Right lobe of liver (tissue), 6 donors: Measurements from ENCODE around the gene KLHL35. TPM values are rescaled to one million over a fixed set of nuclear protein-coding genes. Genes with fewer than 3 reads are reported as not detected.

Experiments
- ATAC-seq, 4 donors: fragments of 200-7000 bp; cut with Tn5 transposase; one replicate each; pipeline ENCODE4 v1.9.1; 2020; ENCODE audit warnings: mild to moderate bottlenecking in 4 of 4, moderate library complexity in 4 of 4
- DNase-seq, 3 donors: peaks; one replicate each; pipeline ENCODE4 v3.0.0-alpha.2; 2020
- H3K27ac ChIP-seq, 3 donors: fragments of 200-600 bp; one replicate each; pipeline ENCODE4 v1.8.0; 2022
- H3K27me3 ChIP-seq, 2 donors: fragments of 200-600 bp; one replicate each; pipeline ENCODE4 v1.8.0; 2022
- H3K36me3 ChIP-seq, 4 donors: fragments of 200-600 bp; sonication (generic) in 1 of 4; one replicate each; pipeline versions ENCODE4 v1.5.1 to v1.8.0; 2017 to 2022; ENCODE audit warnings: control low read depth in 1 of 4
- H3K4me1 ChIP-seq, 4 donors: fragments of 200-600 bp; sonication (generic) in 1 of 4; one replicate each; pipeline versions ENCODE4 v1.5.1 to v1.8.0; 2017 to 2022; ENCODE audit warnings: control low read depth in 1 of 4
- H3K4me3 ChIP-seq, 3 donors: fragments of 200-600 bp; one replicate each; pipeline ENCODE4 v1.8.0; 2022
- H3K9me3 ChIP-seq, 4 donors: fragments of 200-600 bp; sonication (generic) in 1 of 4; one replicate each; pipeline versions ENCODE4 v1.5.1 to v1.8.0; 2017 to 2022; ENCODE audit warnings: control low read depth in 1 of 4
- POLR2A ChIP-seq: fragments of 450-650 bp; IDR thresholded peaks from one replicate; pipeline ENCODE4 v1.6.1; 2017; ENCODE audit warnings: antibody characterized with exemption, mild to moderate bottlenecking
- WGBS: methylation state at CpG from one replicate; pipeline ENCODE4 v1.1.6; 2018; ENCODE audit warnings: low coverage, low lambda C conversion rate; ENCODE audit not compliant: insufficient coverage; ENCODE audit errors: missing lambda C conversion rate; 5-methylcytosine and 5-hydroxymethylcytosine counted together
- intact Hi-C, 2 donors: fragments of 100-400 bp; cut with DNase I; formaldehyde crosslinking; loops; one replicate each; pipeline versions ENCODE4 v1.11.2 to v1.14.1; 2022
- total RNA-seq, 6 experiments: library from RNA; depleted of rRNA in 2 of 6; stranded (reverse); fragments of >200 nt in 2 of 6; fragmentation: NEBNext Ultra II Directional in 3 of 6; extraction: Animal tissue kit (Norgen Biotek cat#: 25700) in 3 of 6; gene quantifications; one replicate each; pipeline versions ENCODE4 v1.1.0 to v1.2.4, GENCODE V29; 2016 to 2023
- TF ChIP-seq, protein P1 (sequence below), 4 donors: fragments of 200-600 bp in 3 of 4; fragments of 450-650 bp in 1 of 4; IDR thresholded peaks; one replicate each; pipeline versions ENCODE4 v1.5.1 to v1.8.0; 2016 to 2022; ENCODE audit warnings: antibody characterized with exemption in 4 of 4, mild to moderate bottlenecking in 2 of 4
- donor health status: DM: no; HTN: yes; CAD: no.
- donor health status: DM: no; HTN: no; CAD: no.
- donor health status: DM: no; HTN: no; CAD: no.
- donor health status: DM: no; HTN: yes; CAD: no.
- donor health status: DM: no; HTN: yes; CAD: no.

Gene KLHL35
- total RNA-seq, 6 experiments from 2014 or later = 0.09 TPM; not detected in 5

DNA sequence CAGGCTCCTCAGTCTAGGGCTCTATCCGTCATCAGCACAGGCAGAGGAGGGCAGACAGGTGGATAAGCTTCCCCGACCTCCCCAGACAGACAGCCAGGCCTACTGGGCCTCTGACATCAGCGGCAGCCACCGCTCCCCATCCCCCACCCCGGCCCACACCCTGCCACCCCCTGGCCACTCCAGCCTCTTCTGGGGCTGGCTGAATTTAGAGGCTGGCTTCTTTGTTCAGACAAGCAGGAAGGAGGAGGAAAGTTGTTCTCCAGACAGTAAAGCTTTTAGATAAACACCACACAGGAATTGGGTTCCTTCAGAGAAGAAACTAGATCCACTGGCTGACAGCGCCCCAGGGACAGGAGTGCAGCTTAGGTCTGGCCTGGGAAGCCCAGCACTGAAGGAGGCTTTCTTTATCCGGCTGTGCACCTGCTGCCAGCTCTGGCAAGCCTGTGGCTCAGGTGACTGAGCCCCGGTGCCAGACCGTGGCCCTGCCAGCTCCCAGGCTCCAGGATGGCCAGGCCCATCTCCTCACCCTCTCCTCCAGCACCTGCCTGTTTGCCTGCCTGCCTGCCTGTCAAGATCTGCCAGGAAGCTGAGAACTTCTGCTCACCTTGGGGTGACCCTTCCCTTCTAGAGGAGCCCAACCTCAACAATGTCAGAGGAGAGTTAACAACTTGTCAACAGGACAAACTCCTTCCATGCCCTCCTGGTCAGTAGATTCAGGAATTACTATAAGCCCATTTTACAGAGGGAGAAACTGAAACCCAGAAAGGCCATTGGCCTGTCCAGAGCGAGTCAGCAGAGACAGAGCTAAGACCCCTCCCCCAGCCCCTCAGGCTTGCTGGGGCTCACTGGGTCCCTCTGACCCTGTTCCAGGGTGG, 44.0 kb upstream of the KLHL35 start:
- TF ChIP-seq, protein P1, sequence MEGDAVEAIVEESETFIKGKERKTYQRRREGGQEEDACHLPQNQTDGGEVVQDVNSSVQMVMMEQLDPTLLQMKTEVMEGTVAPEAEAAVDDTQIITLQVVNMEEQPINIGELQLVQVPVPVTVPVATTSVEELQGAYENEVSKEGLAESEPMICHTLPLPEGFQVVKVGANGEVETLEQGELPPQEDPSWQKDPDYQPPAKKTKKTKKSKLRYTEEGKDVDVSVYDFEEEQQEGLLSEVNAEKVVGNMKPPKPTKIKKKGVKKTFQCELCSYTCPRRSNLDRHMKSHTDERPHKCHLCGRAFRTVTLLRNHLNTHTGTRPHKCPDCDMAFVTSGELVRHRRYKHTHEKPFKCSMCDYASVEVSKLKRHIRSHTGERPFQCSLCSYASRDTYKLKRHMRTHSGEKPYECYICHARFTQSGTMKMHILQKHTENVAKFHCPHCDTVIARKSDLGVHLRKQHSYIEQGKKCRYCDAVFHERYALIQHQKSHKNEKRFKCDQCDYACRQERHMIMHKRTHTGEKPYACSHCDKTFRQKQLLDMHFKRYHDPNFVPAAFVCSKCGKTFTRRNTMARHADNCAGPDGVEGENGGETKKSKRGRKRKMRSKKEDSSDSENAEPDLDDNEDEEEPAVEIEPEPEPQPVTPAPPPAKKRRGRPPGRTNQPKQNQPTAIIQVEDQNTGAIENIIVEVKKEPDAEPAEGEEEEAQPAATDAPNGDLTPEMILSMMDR (IDR thresholded peaks at IDR 0.05) = no peak
- no peak for TF ChIP-seq POLR2A
- H3K9me3 ChIP-seq = no peaks in the 10 kb centered on the region
- no peaks in the 10 kb centered on the region for H3K27me3 ChIP-seq
- H3K4me3 ChIP-seq = no peak overlapping the region
- peak; percentile 53 to 89 (median 72) for ATAC-seq
- H3K27ac ChIP-seq = no peak overlapping the region
- peak in 2 of 3 donors; percentile 72 to 74 for DNase-seq
- no peaks in the 10 kb centered on the region for H3K36me3 ChIP-seq
- 20% methylated on average over 2 of the region's 10 CpGs for WGBS
- intact Hi-C loops = no loop called here
- peaks cover 0 to 3% (median 0%) of the 10 kb centered on the region in 4 donors for H3K4me1 ChIP-seq

DNA sequence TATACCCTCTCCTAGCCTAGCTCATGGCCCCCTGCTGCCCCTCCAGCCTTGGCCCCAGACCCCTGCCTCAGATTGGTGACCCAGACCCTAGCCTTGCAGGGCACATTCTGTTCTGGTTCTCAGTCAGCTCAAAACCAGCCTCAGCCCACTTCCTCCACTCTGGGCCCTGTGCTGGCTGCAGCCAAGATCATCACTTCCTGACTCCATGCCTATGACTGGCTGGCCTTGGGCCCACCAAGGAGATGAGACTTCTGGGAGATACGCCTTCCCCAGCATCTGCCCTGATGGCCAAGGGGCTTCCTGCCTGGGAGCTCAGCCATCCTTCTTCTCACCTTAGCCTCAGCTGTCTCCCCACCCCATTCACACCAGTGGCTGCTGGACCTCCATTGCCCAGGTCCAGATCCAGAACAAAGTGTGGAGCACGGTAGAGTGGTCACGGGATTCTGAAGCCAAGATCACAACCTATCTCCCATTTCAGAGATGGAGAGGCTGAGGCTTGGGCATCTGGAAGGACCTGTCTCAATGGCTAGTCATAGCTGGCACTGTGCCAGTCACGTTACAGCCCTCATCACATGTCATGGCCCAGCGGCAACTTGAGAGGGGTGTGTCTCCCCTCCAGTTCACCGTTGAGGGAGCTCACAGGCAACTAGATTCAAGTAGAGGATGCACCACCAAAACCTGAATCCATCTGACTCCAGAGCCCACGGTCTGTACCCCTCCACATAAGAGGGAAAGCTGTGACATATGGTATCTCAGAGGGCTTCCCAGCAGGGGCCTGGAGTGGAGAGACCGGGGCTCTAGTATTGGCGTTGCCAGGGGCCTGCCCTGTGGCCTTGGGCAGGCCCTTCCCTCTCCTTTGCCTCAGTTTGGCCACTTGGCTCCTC, 43.0 kb upstream of the KLHL35 start:
- intact Hi-C loops = no loop called here
- Histone ChIP-seq H3K9me3 (no peaks in the 10 kb centered on the region), H3K36me3 (no peaks in the 10 kb centered on the region), H3K27me3 (no peaks in the 10 kb centered on the region), H3K27ac (peak overlapping the region in 1 of 3 donors; percentile 13), H3K4me3 (no peak overlapping the region), H3K4me1 (peaks cover 0 to 3% (median 0%) of the 10 kb centered on the region in 4 donors)
- ATAC-seq (peak; percentile 44 to 53 (median 48)), DNase-seq (no peak)
- WGBS = 64% methylated on average over 5 of the region's 9 CpGs
- no peak for TF ChIP-seq POLR2A
- TF ChIP-seq, protein P1 (IDR thresholded peaks at IDR 0.05) = no peak

DNA sequence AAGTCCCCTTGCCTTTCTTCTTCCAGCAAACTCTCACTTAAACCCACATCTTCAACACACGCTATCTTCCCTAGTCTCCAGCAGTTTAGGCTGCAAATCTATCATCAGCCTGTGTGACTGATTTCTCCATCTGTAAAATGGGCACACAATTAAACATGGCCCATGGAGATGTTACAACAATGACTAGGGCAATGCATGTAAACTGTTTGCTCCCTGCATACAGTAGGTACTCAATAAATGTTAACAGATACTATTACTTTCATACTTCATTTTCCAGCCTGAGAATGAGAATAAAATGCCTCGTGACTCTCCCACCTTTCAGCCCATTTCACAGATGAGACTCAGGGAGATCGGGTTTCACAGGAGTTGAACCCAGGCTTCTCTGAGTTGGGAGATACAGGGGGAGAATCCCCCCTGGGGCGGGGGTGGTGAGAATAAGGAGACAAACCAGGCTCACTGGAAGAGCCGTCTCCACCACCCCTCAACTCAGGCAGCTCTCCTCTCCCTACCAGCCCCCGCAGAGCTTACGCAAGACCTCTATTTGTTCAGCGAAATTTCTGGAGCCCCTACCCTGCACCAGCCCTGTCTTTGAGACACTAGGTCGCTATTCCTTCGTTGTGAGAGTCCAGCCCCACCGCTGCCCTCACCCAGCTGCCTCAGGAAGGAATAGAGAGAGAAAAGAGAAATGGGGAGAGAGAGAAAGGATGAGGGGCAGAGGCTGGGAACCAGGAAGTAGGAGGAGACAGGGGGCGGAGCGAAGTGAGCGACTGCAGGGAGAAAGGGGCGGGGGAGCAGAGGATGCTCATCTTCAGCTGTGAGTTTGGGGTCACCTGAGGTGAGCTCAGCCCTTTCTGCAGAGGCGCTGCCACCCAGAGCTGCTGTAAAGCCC, 42.1 kb upstream of the KLHL35 start:
- Histone ChIP-seq H3K9me3 (no peaks in the 10 kb centered on the region), H3K27me3 (no peaks in the 10 kb centered on the region), H3K36me3 (no peaks in the 10 kb centered on the region), H3K27ac (peak overlapping the region in 1 of 3 donors; percentile 29), H3K4me1 (peaks cover 0 to 3% (median 0%) of the 10 kb centered on the region in 4 donors), H3K4me3 (no peak overlapping the region)
- WGBS = 29% methylated on average over 14 of the region's 16 CpGs
- ATAC-seq (peak; percentile 13 to 51 (median 44)), DNase-seq (peak in 2 of 3 donors; percentile 29 to 49)
- TF ChIP-seq, protein P1 (IDR thresholded peaks at IDR 0.05) = no peak
- no peak for TF ChIP-seq POLR2A
- intact Hi-C loops = no loop called here

DNA sequence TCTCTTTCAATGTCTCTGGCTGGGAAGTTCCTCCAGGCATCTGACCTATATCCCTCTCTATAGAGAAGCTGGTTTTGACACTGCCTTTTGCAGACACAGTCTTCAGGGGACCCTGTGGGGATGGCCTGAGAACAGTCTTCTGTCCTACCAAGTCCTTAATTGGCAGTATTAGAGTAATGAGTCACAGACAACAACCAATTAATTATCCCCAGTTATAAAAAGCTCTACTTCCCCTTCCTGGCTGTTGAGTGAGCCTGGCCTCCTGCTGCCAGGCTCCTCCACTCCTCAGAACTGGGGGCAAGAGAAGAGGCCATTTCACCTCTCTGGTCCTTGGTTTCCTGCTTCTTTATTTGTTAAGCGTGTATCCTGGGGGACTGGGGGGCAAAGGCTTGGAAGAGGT, 41.2 kb upstream of the KLHL35 start:
- Histone ChIP-seq H3K27me3 (no peaks in the 10 kb centered on the region), H3K4me1 (peaks cover 0 to 3% (median 0%) of the 10 kb centered on the region in 4 donors), H3K27ac (no peak overlapping the region), H3K9me3 (no peaks in the 10 kb centered on the region), H3K36me3 (no peaks in the 10 kb centered on the region), H3K4me3 (no peak overlapping the region)
- intact Hi-C loops = no loop called here
- ATAC-seq = peak in 2 of 4 donors; percentile 12 to 31
- TF ChIP-seq POLR2A = no peak
- TF ChIP-seq, protein P1 (IDR thresholded peaks at IDR 0.05) = no peak
- WGBS = 33% methylated on average over 1 of the region's 1 CpG
- no peak for DNase-seq
